ENCODE results near the gene SYNE2.

Gene SYNE2

DNA sequence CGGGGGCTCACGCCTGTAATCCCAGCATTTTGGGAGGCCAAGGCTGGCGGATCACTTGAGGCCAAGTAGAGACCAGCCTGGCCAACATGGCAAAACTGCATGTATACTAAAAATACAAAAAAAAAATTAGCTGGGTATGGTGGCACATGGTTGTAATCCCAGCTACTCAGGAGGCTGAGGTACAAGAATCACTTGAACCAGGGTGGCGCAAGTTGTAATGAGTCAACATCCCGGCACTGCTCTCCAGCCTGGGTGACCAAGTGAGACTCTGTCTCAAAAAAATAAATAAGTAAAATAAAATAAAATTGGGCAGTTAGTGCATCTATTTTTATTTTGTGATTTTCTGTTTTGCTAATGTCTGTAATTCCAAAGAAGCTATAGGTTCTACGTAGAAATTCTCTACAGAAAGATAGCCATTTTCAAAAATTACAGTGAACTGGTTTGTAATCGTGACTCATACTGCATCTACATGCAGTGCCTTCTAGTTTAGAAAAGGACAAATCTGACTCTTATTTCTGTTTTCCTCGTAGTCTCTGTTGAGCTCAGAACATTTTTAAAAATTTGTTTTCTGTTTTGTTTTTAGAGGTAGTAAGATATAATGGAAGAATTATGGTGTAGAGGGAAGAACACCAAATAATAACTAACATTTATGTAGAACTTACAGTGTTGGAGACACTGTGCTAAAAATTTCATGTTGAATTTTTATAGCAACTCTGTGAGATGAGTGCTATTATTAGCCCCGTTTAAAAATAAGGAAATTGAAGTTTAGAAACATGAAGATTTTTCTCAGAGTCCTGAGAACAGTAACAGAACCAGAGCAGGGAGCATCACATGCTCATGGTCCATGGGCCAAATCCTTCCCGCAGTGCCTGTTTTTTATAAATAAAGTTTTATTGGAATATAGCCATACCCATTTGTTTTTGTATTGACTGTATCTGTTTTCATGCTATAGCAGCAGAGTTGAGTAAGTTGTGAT lies 201.2 kb downstream of the SYNE2 start:
- no peak overlapping the region for H3K4me3 ChIP-seq (ENCODE audit: low read depth, low read length)
- TF ChIP-seq POLR2A (IDR thresholded peaks at IDR 0.05; ENCODE audit: extremely low read depth, insufficient read length), result no peak
- peak; percentile 14 for DNase-seq (ENCODE audit: low read depth)

DNA sequence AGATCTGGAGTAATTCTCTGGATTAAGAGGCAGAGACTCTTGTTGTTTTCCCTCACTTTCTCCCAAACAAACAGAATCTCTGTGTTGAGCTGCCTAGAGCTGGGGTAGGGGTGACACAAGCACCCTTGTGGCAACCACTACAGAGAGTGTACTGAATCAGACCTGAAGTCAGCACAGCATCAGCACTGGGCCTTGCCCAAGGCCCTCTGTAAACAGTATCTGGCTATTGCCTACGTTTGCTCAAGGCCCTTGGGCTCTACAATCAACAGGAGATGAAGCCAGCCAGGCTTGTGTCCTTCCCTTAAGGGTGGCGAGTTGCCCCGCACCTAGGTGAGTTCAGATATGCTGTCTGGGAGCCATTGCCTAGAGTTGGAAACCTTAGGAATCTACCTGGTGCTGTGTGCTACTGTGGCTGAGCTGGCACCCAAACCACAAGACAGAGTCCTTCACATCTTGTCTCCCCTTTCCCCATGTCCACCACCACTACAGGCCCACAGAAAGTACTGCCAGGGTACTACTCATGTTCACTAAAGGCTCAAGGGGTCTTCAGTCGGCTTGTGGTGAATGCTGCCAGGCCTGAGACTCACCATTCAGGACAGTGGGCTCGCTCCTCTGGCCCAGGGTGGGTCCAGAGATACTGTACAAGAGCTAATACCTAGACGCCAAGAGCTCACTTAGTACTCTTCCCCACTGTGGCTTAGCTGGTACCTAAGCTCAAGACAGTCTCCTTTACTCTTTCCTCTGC lies 206.8 kb downstream of the SYNE2 start:
- no peak for DNase-seq (ENCODE audit: low read depth)
- TF ChIP-seq MYC (IDR thresholded peaks at IDR 0.05; ENCODE audit: low read depth, low read length) (no peak), POLR2A (IDR thresholded peaks at IDR 0.05; ENCODE audit: extremely low read depth, insufficient read length) (no peak)
- TF ChIP-seq, protein P1, sequence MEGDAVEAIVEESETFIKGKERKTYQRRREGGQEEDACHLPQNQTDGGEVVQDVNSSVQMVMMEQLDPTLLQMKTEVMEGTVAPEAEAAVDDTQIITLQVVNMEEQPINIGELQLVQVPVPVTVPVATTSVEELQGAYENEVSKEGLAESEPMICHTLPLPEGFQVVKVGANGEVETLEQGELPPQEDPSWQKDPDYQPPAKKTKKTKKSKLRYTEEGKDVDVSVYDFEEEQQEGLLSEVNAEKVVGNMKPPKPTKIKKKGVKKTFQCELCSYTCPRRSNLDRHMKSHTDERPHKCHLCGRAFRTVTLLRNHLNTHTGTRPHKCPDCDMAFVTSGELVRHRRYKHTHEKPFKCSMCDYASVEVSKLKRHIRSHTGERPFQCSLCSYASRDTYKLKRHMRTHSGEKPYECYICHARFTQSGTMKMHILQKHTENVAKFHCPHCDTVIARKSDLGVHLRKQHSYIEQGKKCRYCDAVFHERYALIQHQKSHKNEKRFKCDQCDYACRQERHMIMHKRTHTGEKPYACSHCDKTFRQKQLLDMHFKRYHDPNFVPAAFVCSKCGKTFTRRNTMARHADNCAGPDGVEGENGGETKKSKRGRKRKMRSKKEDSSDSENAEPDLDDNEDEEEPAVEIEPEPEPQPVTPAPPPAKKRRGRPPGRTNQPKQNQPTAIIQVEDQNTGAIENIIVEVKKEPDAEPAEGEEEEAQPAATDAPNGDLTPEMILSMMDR (IDR thresholded peaks at IDR 0.05; ENCODE audit: low read depth, low read length), result no peak
- TF ChIP-seq, protein P2, sequence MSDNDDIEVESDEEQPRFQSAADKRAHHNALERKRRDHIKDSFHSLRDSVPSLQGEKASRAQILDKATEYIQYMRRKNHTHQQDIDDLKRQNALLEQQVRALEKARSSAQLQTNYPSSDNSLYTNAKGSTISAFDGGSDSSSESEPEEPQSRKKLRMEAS (IDR thresholded peaks at IDR 0.05; ENCODE audit: low read depth, low read length), result no peak
- no peak overlapping the region for H3K4me3 ChIP-seq (ENCODE audit: low read depth, low read length)

DNA sequence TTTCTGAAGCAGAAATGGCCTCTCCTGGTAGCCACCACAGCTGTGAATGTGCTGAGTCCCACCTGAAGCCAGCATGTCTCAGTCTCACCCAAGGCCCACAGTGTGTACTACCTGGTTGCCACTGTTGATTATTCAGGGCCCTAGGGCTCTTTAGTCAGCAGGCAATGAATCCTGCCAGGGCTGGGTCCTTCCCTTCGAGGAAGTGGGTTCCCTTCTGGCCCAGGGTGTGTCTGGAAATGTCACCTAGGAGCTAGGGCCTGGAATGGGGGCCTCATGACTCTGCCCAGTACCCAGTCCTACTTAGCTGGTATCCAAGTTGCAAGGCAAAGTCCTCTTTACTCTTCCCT lies 207.4 kb downstream of the SYNE2 start:
- DNase-seq (ENCODE audit: low read depth), result no peak
- no peak overlapping the region for H3K4me3 ChIP-seq (ENCODE audit: low read depth, low read length)
- TF ChIP-seq, protein P2 (IDR thresholded peaks at IDR 0.05; ENCODE audit: low read depth, low read length), result no peak
- TF ChIP-seq, protein P1 (IDR thresholded peaks at IDR 0.05; ENCODE audit: low read depth, low read length), result no peak
- TF ChIP-seq POLR2A (IDR thresholded peaks at IDR 0.05; ENCODE audit: extremely low read depth, insufficient read length), result no peak
- no peak for TF ChIP-seq MYC (IDR thresholded peaks at IDR 0.05; ENCODE audit: low read depth, low read length)

DNA sequence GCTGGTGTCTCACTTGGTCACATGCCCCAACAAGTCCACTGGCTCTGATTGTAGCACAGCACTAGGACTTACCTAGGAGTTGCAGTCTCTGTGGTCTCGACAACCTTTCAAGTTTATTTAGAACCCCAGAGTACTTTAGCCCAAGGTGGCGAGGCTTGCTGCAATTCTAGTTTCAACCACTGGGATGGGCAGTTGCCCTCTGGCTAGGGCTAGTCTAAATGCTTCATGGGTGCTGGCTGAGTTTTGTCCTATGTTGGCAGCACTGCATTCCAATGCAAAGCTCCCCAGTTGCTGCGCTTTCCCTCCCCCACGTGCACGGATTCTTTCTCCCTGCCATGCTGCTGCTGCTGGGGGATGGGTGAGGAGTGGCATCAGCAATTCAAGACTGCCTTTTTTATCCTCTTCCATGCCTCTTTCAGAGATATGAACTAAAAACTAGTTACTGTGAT lies 207.9 kb downstream of the SYNE2 start:
- no peak overlapping the region for H3K4me3 ChIP-seq (ENCODE audit: low read depth, low read length)
- peak; percentile 44 for DNase-seq (ENCODE audit: low read depth)
- TF ChIP-seq, protein P2 (IDR thresholded peaks at IDR 0.05; ENCODE audit: low read depth, low read length), result no peak
- TF ChIP-seq, protein P1 (IDR thresholded peaks at IDR 0.05; ENCODE audit: low read depth, low read length), result peak; percentile 68

DNA sequence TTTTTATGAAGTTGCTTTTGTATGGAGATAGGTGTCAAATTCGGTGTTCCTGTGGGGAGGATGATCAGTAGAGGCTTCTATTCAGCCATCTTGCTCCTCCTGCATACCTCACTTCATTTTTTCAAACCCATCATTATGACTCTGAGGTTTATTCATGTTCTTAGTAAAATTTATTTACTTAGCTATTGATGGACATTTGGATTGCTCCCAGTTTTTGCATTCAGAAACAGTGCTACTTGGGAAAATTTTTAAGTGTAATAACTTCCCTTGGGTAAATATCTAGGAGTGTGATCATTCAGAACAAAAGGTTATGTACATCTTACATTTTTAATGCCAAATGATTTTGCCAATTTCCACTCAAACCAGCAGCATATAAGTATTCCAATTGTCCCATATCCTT lies 208.3 kb downstream of the SYNE2 start:
- TF ChIP-seq, protein P1 (IDR thresholded peaks at IDR 0.05; ENCODE audit: low read depth, low read length), result no peak
- no peak for TF ChIP-seq POLR2A (IDR thresholded peaks at IDR 0.05; ENCODE audit: extremely low read depth, insufficient read length)
- TF ChIP-seq, protein P2 (IDR thresholded peaks at IDR 0.05; ENCODE audit: low read depth, low read length), result no peak
- TF ChIP-seq MYC (IDR thresholded peaks at IDR 0.05; ENCODE audit: low read depth, low read length), result no peak
- no peak overlapping the region for H3K4me3 ChIP-seq (ENCODE audit: low read depth, low read length)
- no peak for DNase-seq (ENCODE audit: low read depth)

DNA sequence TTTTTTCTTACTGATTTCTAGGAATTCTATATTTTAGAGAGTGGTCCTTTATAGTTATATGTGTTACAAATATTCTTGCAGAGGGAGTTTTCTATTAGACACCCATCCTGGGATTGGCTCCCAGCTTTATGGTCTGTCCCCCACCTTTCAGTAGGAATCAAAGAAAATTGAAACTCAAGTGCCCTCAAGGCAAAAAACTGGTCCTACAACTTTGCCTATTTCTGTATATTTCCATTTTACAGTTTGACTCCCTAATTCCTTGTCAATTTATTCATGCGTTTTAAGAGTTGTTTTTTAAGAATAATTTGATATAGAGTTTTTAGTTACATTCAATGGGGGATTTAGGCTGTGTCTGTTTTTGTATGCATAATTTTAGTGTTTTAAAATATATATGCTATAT lies 208.9 kb downstream of the SYNE2 start:
- no peak for TF ChIP-seq MYC (IDR thresholded peaks at IDR 0.05; ENCODE audit: low read depth, low read length)
- TF ChIP-seq POLR2A (IDR thresholded peaks at IDR 0.05; ENCODE audit: extremely low read depth, insufficient read length), result no peak
- TF ChIP-seq, protein P2 (IDR thresholded peaks at IDR 0.05; ENCODE audit: low read depth, low read length), result no peak
- TF ChIP-seq, protein P1 (IDR thresholded peaks at IDR 0.05; ENCODE audit: low read depth, low read length), result no peak
- no peak for DNase-seq (ENCODE audit: low read depth)
- H3K4me3 ChIP-seq (ENCODE audit: low read depth, low read length), result no peak overlapping the region

Measured in NB4 (cell line).